Measurements from ENCODE around the gene KEAP1. TPM values are rescaled to one million over a fixed set of nuclear protein-coding genes. Genes with fewer than 3 reads are reported as not detected.
A peak's percentile ranks its signal among the peaks of the same experiment; 100 is the strongest.

Gene KEAP1
- total RNA-seq, 1 experiment from 2014 or later: 46.8 TPM

- DNase-seq: peak; percentile 65
- peaks cover 5% of the 10 kb centered on the region for H3K4me1 Mint-ChIP-seq (ENCODE audit: low read depth, unreplicated experiment)
- intact Hi-C loops (cut with micrococcal nuclease; ENCODE audit: unreplicated experiment): no loop called here
- H3K27ac Mint-ChIP-seq (ENCODE audit: unreplicated experiment): no peak overlapping the region
- no peak overlapping the region for H3K4me3 Mint-ChIP-seq (ENCODE audit: low read depth, unreplicated experiment)
- H3K36me3 Mint-ChIP-seq (ENCODE audit: insufficient read depth, unreplicated experiment): peaks cover 21% of the 10 kb centered on the region
- H3K9me3 Mint-ChIP-seq (ENCODE audit: low read depth, unreplicated experiment): no peaks in the 10 kb centered on the region
- H3K27me3 Mint-ChIP-seq (ENCODE audit: unreplicated experiment): no peaks in the 10 kb centered on the region
- BruUV-seq (replicated peaks): no TSS peak
- CTCF ChIA-PET: interaction anchor here (0.7 kb wide), 2 partner anchors 15 to 204 kb away, joined by 3 to 4 read pairs; no protein-coding TSS in a partner anchor
- TF ChIP-seq CTCF (IDR thresholded peaks at IDR 0.05; ENCODE audit: unreplicated experiment): peak; percentile 30
Observed at GRCh38 chr19:10505583-10506229, 2.5 kb upstream of the KEAP1 start.

- peaks cover 27% of the 10 kb centered on the region for H3K36me3 Mint-ChIP-seq (ENCODE audit: insufficient read depth, unreplicated experiment)
- H3K9me3 Mint-ChIP-seq (ENCODE audit: low read depth, unreplicated experiment): no peaks in the 10 kb centered on the region
Observed at GRCh38 chr19:10502524-10503001, 593 bp downstream of the KEAP1 start.

GRCh38 chr19:10501971-10502523 lies 1.1 kb downstream of the KEAP1 start:
- BruUV-seq (replicated peaks): TSS peak; percentile 51

More at GRCh38 chr19:10502524-10503001, 593 bp downstream of the KEAP1 start:
- intact Hi-C loops (cut with micrococcal nuclease; ENCODE audit: unreplicated experiment): no loop called here
- peak overlapping the region; percentile 85 for H3K4me3 Mint-ChIP-seq (ENCODE audit: low read depth, unreplicated experiment)
- peak overlapping the region; percentile 82 for H3K27ac Mint-ChIP-seq (ENCODE audit: unreplicated experiment)
- peak; percentile 90 for DNase-seq
- TF ChIP-seq CTCF (IDR thresholded peaks at IDR 0.05; ENCODE audit: unreplicated experiment): no peak
- no TSS peak for BruUV-seq (replicated peaks)
- no peaks in the 10 kb centered on the region for H3K27me3 Mint-ChIP-seq (ENCODE audit: unreplicated experiment)
- H3K4me1 Mint-ChIP-seq (ENCODE audit: low read depth, unreplicated experiment): peaks cover 13% of the 10 kb centered on the region
- CTCF ChIA-PET: interaction anchor here (0.6 kb wide), 1 partner anchor 55 kb away, joined by 10 read pairs; no protein-coding TSS in a partner anchor

GRCh38 chr19:10500247-10500592 lies 2.9 kb downstream of the KEAP1 start:
- CTCF ChIA-PET: no interaction called here
- no peak overlapping the region for H3K4me3 Mint-ChIP-seq (ENCODE audit: low read depth, unreplicated experiment)
- no peak overlapping the region for H3K27ac Mint-ChIP-seq (ENCODE audit: unreplicated experiment)
- H3K27me3 Mint-ChIP-seq (ENCODE audit: unreplicated experiment): no peaks in the 10 kb centered on the region
- no peaks in the 10 kb centered on the region for H3K9me3 Mint-ChIP-seq (ENCODE audit: low read depth, unreplicated experiment)
- H3K36me3 Mint-ChIP-seq (ENCODE audit: insufficient read depth, unreplicated experiment): peaks cover 27% of the 10 kb centered on the region
- no peak for DNase-seq
- TF ChIP-seq CTCF (IDR thresholded peaks at IDR 0.05; ENCODE audit: unreplicated experiment): no peak
- intact Hi-C loops (cut with micrococcal nuclease; ENCODE audit: unreplicated experiment): no loop called here
- no TSS peak for BruUV-seq (replicated peaks)
- H3K4me1 Mint-ChIP-seq (ENCODE audit: low read depth, unreplicated experiment): peaks cover 13% of the 10 kb centered on the region

More at GRCh38 chr19:10501971-10502523, 1.1 kb downstream of the KEAP1 start:
- Mint-ChIP-seq H3K27me3 (ENCODE audit: unreplicated experiment) (no peaks in the 10 kb centered on the region), H3K4me1 (ENCODE audit: low read depth, unreplicated experiment) (peaks cover 13% of the 10 kb centered on the region), H3K36me3 (ENCODE audit: insufficient read depth, unreplicated experiment) (peaks cover 27% of the 10 kb centered on the region), H3K4me3 (ENCODE audit: low read depth, unreplicated experiment) (peak overlapping the region; percentile 85), H3K27ac (ENCODE audit: unreplicated experiment) (peak overlapping the region; percentile 82), H3K9me3 (ENCODE audit: low read depth, unreplicated experiment) (no peaks in the 10 kb centered on the region)
- CTCF ChIA-PET: no interaction called here
- DNase-seq: peak; percentile 61
- intact Hi-C loops (cut with micrococcal nuclease; ENCODE audit: unreplicated experiment): no loop called here
- TF ChIP-seq CTCF (IDR thresholded peaks at IDR 0.05; ENCODE audit: unreplicated experiment): no peak

All from Calu3 (cell line).